ENCODE measurements around the gene SLC17A7.
A peak's percentile ranks its signal among the peaks of the same experiment; 100 is the strongest.
"Not testable (repeated sequence)": the region's sequence is repeated elsewhere in the genome, so short reads cannot be mapped to it uniquely, and the experiment has no call there.

Gene SLC17A7

DNA sequence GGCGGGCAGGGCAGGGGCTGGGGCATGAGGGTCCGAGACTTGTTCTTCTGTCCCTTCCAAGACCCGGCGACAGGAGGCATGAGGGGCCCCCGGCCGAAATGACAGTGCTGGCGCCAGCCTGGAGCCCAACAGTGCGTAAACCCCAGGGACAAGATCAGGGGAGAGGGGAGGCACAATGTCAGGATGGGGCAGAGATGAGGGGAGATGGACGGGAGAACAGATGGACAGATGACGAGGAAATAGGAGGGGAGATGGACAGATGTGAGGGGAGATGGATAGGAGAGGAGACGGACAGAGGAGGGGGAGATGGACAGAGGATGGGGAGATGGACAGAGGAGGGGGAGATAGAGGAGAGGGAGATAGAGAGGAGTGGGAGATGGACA lies 33.2 kb upstream of the SLC17A7 start:
- H3K27ac ChIP-seq, result no peak overlapping the region

DNA sequence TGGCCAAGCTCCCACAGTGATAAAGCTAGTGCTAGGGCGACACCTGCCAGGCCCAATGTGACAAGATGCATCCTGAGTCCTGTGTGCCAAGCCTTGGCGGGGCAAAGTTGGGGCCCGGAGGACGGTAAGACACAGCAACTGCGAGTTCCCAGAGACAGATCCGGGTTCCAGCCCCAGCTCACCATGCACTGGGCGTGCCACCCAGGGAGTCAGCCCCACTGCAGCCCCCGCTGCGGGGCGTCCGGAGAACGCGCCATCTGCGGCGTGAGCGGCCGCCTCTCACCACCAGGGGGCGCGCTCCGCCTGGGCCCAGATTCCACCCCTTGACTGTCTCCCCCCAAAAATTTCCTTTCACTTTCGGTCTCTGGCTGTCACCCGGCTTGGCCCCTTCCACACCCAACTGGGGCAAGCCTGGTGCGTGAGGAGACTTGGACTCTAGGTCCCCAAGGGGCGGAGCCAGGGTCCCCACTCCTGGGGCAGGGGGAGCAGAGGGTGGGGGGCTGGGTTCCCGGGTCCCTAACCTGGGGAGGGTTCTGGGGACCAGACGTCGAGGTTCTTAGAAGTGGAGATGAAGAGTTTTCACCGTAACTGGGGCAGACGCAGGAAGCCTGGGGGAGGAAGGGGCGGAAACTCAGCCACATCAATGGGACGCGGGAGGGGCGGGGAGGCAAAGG lies 32.7 kb upstream of the SLC17A7 start, which contains the start of gene FLT3LG:
TSS of gene FLT3LG (plus strand) at position 348 of the 674 bp plus-strand sequence. CDS start 425 bp downstream, outside the sequence.
- H3K27ac ChIP-seq, result no peak within 1 kb of the TSS
- TF ChIP-seq ZFX (IDR thresholded peaks at IDR 0.05), result no peak
- TF ChIP-seq, protein P1, sequence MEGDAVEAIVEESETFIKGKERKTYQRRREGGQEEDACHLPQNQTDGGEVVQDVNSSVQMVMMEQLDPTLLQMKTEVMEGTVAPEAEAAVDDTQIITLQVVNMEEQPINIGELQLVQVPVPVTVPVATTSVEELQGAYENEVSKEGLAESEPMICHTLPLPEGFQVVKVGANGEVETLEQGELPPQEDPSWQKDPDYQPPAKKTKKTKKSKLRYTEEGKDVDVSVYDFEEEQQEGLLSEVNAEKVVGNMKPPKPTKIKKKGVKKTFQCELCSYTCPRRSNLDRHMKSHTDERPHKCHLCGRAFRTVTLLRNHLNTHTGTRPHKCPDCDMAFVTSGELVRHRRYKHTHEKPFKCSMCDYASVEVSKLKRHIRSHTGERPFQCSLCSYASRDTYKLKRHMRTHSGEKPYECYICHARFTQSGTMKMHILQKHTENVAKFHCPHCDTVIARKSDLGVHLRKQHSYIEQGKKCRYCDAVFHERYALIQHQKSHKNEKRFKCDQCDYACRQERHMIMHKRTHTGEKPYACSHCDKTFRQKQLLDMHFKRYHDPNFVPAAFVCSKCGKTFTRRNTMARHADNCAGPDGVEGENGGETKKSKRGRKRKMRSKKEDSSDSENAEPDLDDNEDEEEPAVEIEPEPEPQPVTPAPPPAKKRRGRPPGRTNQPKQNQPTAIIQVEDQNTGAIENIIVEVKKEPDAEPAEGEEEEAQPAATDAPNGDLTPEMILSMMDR (conservative IDR thresholded peaks at IDR 0.05), result peak; percentile 99

More for the DNA sequence above, 33.2 kb upstream of the SLC17A7 start:
- no peak for TF ChIP-seq ZFX (IDR thresholded peaks at IDR 0.05)

DNA sequence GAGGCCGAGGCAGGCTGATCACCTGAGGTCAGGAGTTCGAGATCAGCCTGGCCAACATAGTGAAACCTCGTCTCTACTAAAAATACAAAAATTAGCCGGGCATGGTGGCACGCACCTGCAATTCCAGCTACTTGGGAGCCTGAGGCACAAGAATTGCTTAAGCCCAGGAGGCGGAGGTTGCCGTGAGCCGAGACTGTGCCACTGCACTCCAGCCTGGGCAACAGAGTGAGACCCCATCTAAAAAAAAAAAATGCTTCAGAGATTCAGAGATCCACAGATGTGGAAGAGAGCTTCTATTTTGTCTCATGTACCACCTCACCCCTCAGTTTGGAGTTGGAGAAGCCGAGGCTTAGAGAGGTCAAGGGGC lies 32.2 kb upstream of the SLC17A7 start:
- H3K27ac ChIP-seq, result not testable (repeated sequence)

DNA sequence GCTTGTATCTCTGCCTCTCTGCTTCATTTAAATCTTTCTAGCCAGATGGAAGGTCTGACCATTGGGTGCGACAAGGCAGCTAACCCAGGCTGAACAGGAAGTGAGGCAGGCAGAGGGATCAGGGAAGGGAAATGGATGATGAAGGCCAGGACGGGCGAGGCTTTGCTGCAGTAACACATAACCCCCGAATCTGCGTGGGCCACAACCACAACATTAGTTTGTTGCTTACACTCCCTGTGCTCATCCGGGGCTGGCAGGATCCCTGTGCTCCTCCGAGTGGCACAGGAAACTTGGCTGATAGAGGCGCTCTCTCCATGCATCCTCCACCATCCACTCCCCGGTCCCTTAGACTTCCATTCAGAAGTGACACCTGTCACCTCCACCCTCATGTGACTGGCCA lies 31.6 kb upstream of the SLC17A7 start:
- no peak for TF ChIP-seq ZFX (IDR thresholded peaks at IDR 0.05)
- TF ChIP-seq, protein P1 (conservative IDR thresholded peaks at IDR 0.05), result no peak
- no peak overlapping the region for H3K27ac ChIP-seq

DNA sequence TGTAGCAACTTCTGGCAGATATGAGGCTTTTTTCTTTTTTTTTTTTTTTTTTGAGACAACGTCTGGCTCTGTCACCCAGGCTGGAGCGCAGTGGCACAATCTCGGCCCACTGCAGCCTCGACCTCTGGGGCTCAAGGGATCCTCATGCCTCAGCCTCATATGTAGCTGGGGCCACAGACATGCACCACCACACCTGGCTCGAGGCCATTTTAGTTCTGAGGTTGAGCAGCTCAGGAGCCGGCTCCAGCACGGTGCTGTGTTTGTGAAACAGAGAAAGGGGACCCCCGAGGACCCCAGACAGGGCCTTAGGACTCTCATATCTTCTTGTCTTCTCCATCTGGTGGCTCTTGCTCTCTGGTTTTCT lies 29.3 kb upstream of the SLC17A7 start:
- H3K27ac ChIP-seq, result no peak overlapping the region
- TF ChIP-seq ZFX (IDR thresholded peaks at IDR 0.05), result no peak
- TF ChIP-seq, protein P1 (conservative IDR thresholded peaks at IDR 0.05), result no peak

DNA sequence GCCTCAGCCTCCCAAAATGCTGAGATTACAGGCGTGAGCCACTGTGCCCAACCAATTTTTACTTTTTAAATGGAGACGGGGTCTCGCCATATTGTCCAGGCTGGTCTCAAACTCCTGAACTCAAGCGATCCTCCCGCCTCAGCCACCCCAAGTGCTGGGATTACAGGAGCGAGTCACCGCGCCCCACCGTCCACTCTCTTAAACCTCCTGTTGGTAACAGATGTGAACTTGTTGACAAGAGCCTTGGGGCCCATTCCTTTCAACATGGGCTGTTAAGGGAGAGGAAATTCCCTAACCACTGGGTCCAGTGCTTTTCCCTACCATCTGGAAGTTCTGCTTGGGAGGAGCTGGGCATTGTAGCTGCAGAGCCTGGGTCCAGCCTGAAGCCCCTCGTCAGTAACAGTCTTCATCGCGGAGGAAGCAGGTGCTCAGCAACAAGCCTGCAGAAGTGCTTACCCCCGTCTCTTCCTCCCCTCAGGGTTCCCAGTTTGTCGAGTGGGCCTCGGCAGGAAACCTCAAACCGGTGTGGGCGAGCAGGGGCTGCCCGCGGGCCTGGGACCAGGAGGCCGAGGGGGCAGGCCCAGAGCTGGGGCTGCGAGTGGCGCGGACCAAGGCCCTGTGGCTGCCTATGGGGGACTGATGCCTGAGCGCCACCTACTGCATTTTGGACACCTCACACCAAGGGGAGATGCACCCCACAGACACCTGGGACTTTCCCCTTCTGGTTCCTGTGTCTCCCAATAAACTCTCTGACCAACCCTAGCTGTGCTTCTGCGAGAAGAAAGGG lies 28.7 kb upstream of the SLC17A7 start:
- H3K27ac ChIP-seq, result no peak overlapping the region
- TF ChIP-seq, protein P1 (conservative IDR thresholded peaks at IDR 0.05), result no peak
- no peak for TF ChIP-seq ZFX (IDR thresholded peaks at IDR 0.05)

DNA sequence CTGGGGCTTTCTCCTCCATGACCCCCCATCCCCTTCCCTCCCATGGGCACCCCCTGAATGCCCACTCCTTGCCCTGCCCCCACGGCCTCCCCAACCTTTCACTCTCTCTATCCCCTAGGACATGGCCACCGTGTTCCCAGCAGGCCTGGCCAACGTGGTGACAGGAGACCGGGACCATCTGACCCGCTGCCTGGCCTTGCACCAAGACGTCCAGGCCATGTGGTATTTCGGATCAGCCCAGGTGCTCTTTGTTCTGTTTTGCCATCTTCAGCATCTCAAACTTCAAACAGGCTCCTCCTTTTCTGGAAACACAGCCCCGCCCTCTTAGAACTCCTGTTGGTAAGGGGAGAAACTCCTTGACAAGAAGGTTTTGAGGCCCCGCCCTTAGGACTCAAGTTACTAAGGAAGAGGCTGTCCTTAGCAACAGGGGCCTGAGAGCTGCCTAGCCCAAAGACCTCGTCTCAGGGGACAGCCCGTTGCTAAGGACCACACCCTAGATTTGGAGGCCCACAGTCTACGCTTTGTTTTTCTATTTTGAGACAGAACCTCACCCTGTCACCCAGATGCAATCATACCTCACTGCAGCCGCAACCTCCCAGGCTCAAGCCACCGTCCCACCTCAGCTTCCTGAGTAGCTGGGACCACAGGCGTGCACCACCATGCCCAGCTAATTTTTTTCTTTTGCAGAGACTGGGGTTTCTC lies 27.6 kb upstream of the SLC17A7 start:
- TF ChIP-seq, protein P1 (conservative IDR thresholded peaks at IDR 0.05), result no peak
- TF ChIP-seq ZFX (IDR thresholded peaks at IDR 0.05), result no peak
- H3K27ac ChIP-seq, result peak overlapping the region; percentile 16; the same call in 1 of the 2 replicates

DNA sequence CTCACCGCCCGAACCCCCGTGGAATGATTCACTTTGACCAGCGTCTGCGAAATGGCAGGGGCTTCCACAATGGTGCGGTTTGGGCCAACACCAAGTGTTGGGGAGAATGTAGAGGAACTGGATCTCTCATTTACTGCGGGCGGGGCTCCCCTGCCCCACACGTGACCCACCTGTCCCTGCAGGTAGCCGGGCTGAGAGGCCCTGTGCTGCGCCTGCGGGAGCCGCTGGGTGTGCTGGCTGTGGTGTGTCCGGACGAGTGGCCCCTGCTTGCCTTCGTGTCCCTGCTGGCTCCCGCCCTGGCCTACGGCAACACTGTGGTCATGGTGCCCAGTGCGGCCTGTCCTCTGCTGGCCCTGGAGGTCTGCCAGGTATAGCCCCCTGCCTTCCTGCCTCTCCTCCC lies 26.9 kb upstream of the SLC17A7 start:
- TF ChIP-seq ZFX (IDR thresholded peaks at IDR 0.05), result no peak
- TF ChIP-seq, protein P1 (conservative IDR thresholded peaks at IDR 0.05), result no peak
- H3K27ac ChIP-seq, result peak overlapping the region; percentile 16; the same call in 1 of the 2 replicates

All from C4-2B (cell line).